22Rv1 (cell line): ENCODE results near the gene MVK.

Source experiments
- H3K27ac ChIP-seq: fragments of 450-650 bp; 2 replicates; pipeline ENCODE4 v1.5.1; 2017
- CTCF ChIP-seq: fragments of 450-650 bp; IDR thresholded peaks from 2 replicates; pipeline ENCODE4 v1.5.1; 2017; ENCODE audit warnings: mild to moderate bottlenecking
- ZFX ChIP-seq: fragments of 450-650 bp; IDR thresholded peaks from 2 replicates; pipeline ENCODE4 v1.6.1; 2017; ENCODE audit warnings: antibody characterized with exemption, borderline replicate concordance

Gene MVK

DNA sequence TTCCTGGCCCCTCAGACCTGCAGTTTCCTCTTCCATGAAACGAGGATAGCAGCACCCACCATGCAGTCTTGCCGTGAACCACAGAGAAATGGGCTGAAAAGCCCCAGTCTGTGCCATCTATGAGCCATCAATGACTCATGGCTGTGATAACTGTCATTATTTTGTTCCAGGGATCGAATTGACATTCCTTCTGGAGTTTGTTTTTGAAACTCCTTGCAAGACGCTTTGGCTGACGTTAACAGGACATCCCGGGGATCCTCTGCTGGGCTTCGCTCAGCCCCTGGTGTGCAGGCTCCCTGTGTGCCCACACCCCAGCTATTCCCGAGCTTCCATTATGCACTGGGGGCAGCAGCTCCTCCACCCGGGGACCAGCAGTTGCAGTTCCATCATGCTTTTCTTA, 34.1 kb upstream of the MVK start:
- TF ChIP-seq CTCF (no peak), ZFX (no peak)

GRCh38 chr12:109540526-109541412, 32.8 kb upstream of the MVK start:
- H3K27ac ChIP-seq: no peak overlapping the region
- no peak for TF ChIP-seq CTCF
- no peak for TF ChIP-seq ZFX

More for the DNA sequence above, 34.1 kb upstream of the MVK start:
- H3K27ac ChIP-seq: no peak overlapping the region

DNA sequence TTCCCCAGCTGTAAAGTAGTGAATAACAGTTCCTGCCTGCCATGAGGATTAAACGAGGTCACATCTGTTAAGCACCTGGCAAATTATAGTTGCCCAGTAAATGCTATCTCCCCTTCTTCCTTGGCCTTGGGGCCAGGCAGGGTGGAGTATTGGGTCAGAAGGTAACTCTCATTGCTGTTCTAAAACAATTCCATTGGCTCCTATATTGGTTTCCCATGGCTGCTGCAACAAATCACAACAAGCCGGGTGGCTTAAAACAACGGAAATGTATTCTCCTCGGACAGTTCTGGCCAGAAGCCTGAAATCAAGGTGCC, 32.2 kb upstream of the MVK start:
- no peak for TF ChIP-seq ZFX
- TF ChIP-seq CTCF: no peak
- H3K27ac ChIP-seq: no peak overlapping the region

DNA sequence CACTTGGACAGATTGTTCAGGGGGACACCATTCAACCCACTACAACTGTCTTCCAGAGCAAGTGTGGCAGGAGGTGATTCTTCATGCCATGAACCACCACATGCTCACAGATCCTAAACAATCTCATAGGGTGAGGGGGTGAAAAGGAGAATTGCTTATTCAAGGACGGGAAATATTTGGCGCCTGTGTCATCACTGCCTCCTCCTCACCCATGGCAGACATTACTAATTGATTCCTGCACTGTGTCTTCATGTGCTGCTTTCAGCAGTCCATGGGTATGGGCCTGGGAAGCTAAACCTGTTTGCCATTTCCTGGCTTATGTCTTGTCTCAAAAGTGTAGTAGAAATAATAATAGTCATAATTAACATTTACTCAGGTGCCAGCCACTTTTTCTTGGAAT, 31.6 kb upstream of the MVK start:
- TF ChIP-seq CTCF: no peak
- no peak for TF ChIP-seq ZFX
- H3K27ac ChIP-seq: no peak overlapping the region

GRCh38 chr12:109542876-109543275, 30.7 kb upstream of the MVK start:
- H3K27ac ChIP-seq: no peak overlapping the region
- TF ChIP-seq ZFX: no peak
- TF ChIP-seq CTCF: no peak

GRCh38 chr12:109544955-109545531, 28.6 kb upstream of the MVK start:
- no peak overlapping the region for H3K27ac ChIP-seq
- TF ChIP-seq CTCF (no peak), ZFX (no peak)

DNA sequence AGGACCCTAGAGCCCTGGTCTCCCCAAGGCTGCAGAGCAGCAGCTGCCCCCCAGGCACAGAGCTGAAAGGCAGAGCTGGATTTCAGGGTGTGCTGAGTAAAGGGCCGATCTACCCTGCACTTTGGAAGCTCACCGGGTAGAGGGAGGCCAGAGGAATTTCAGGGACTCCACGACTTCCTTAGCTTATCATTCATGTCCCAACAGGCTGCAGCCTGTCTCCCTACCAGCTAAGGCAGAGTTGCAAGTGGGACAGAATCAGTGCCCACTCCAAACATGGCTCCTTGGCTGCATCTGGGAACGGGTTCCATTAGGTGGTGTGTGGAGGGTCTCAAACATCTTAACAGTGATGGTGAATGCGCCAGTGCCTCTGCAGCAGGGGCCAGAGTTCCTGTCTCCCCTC, 27.8 kb upstream of the MVK start:
- H3K27ac ChIP-seq: no peak overlapping the region
- TF ChIP-seq CTCF (no peak), ZFX (no peak)
